A549 (cell line): ENCODE results near the gene SLC5A3. TPM values are rescaled to one million over a fixed set of nuclear protein-coding genes. Genes with fewer than 3 reads are reported as not detected.

ENCODE experiments used
- ATAC-seq, 2 experiments: fragments of 200-7000 bp in 1 of 2; fragments of >200 bp in 1 of 2; cut with Nextera tagmentation in 1 of 2; cut with Tn5 transposase in 1 of 2; 3 replicates each; pipeline versions ENCODE4 v1.8.0 to v1.9.1; 2018 to 2020; ENCODE audit warnings: mild to moderate bottlenecking in 1 of 2, moderate library complexity in 1 of 2
- CTCF ChIA-PET: fragments of 300-600 bp; sonication (Branson Sonifier 250); formaldehyde crosslinking; extraction: SDS; loops from one replicate; lab custom pipeline; 2021; ENCODE audit warnings: antibody characterized with exemption, inconsistent platforms; lab: Yijun Ruan, JAX
- POLR2A ChIA-PET: fragments of 350-600 bp; formaldehyde crosslinking; extraction: SDS; loops from one replicate; lab custom pipeline; 2021; ENCODE audit warnings: antibody characterized with exemption, inconsistent platforms; lab: Yijun Ruan, JAX
- DNase-seq, 2 experiments: peaks; one replicate each; pipeline versions ENCODE4 v3.0.0 to v3.0.0-alpha.2; 2011 to 2016; ENCODE audit warnings: low read depth in 1 of 2, low spot score in 1 of 2
- FAIRE-seq: peaks from 2 replicates; lab custom pipeline; 2011; peaks lifted over from hg19 to GRCh38; lab: Jason Lieb, UNC
- H3K27ac ChIP-seq, 2 experiments: fragments of >200 bp; sonication (Bioruptor Twin); formaldehyde crosslinking; 3 replicates each; pipeline ENCODE4 v1.5.1; 2016 to 2017
- H3K4me1 ChIP-seq: fragments of >200 bp; sonication (Bioruptor Twin); formaldehyde crosslinking; 3 replicates; pipeline ENCODE4 v1.6.1; 2016
- H3K4me2 ChIP-seq: fragments of >200 bp; sonication (Bioruptor Twin); formaldehyde crosslinking; 3 replicates; pipeline ENCODE4 v1.6.1; 2016
- H3K4me3 ChIP-seq: fragments of >200 bp; sonication (Bioruptor Twin); formaldehyde crosslinking; 3 replicates; pipeline ENCODE4 v1.5.1; 2016
- H3K9me3 ChIP-seq: fragments of >200 bp; sonication (Bioruptor Twin); formaldehyde crosslinking; 3 replicates; pipeline ENCODE4 v1.6.1; 2016
- BCL3 ChIP-seq: fragments of >200 bp; sonication (Bioruptor Twin); formaldehyde crosslinking; IDR thresholded peaks from 3 replicates; pipeline ENCODE4 v1.6.1; 2016
- BHLHE40 ChIP-seq: IDR thresholded peaks from 2 replicates; pipeline ENCODE4 v1.6.1; 2012; ENCODE audit warnings: low read depth, low read length, inconsistent platforms
- CBX2 ChIP-seq: fragments of 200-600 bp; sonication (generic); IDR thresholded peaks from 2 replicates; pipeline ENCODE4 v1.6.1; 2016; ENCODE audit warnings: low read depth, mild to moderate bottlenecking, borderline replicate concordance
- EHF ChIP-seq: fragments of 250-450 bp; sonication (Bioruptor Pico); IDR thresholded peaks from 2 replicates; pipeline ENCODE4 v1.5.0; 2020; ENCODE audit warnings: mild to moderate bottlenecking
- ELK1 ChIP-seq: fragments of 150-350 bp; IDR thresholded peaks from 2 replicates; pipeline ENCODE4 v1.6.1; 2014; ENCODE audit warnings: low read depth, mild to moderate bottlenecking, low read length
- FOXS1 ChIP-seq: fragments of 250-450 bp; sonication (Bioruptor Pico); IDR thresholded peaks from 2 replicates; pipeline ENCODE4 v1.5.0; 2020; ENCODE audit warnings: mild to moderate bottlenecking, moderate library complexity
- HES2 ChIP-seq: fragments of >200 bp; sonication (Bioruptor Twin); formaldehyde crosslinking; IDR thresholded peaks from 2 replicates; pipeline ENCODE4 v1.6.1; 2016
- HOXA7 ChIP-seq: fragments of 250-450 bp; sonication (Bioruptor Pico); IDR thresholded peaks from 2 replicates; pipeline ENCODE4 v1.5.0; 2020; ENCODE audit warnings: mild to moderate bottlenecking, moderate library complexity
- HOXB13 ChIP-seq: fragments of 250-450 bp; sonication (Bioruptor Pico); IDR thresholded peaks from 2 replicates; pipeline ENCODE4 v1.5.0; 2020; ENCODE audit warnings: low read depth, mild to moderate bottlenecking, moderate library complexity
- HOXB5 ChIP-seq: fragments of 250-450 bp; sonication (Bioruptor Pico); IDR thresholded peaks from 2 replicates; pipeline ENCODE4 v1.5.0; 2020; ENCODE audit warnings: mild to moderate bottlenecking, moderate library complexity
- JUN ChIP-seq, 2 experiments: fragments of >200 bp; sonication (Bioruptor Twin); formaldehyde crosslinking; IDR thresholded peaks; 2 replicates in 1 of 2; 3 replicates in 1 of 2; pipeline ENCODE4 v1.6.1; 2016 to 2017
- MAFK ChIP-seq: fragments of 450-650 bp; IDR thresholded peaks from 2 replicates; pipeline ENCODE4 v1.6.1; 2014; ENCODE audit not compliant: partially characterized antibody
- MAX ChIP-seq: IDR thresholded peaks from 2 replicates; pipeline ENCODE4 v1.6.1; 2012
- MYC ChIP-seq: IDR thresholded peaks from 2 replicates; pipeline ENCODE4 v1.6.1; 2012; ENCODE audit warnings: mild to moderate bottlenecking, inconsistent platforms, low read length, improper control_type of control experiment, borderline replicate concordance
- NR3C1 ChIP-seq: fragments of >200 bp; sonication (Bioruptor Twin); formaldehyde crosslinking; IDR thresholded peaks from 3 replicates; pipeline ENCODE4 v1.6.1; 2017
- PBX3 ChIP-seq: IDR thresholded peaks from 2 replicates; pipeline ENCODE4 v1.6.1; 2012
- PHF8 ChIP-seq: fragments of 200-600 bp; sonication (generic); IDR thresholded peaks from 2 replicates; pipeline ENCODE4 v1.6.1; 2016; ENCODE audit warnings: low read depth, mild to moderate bottlenecking, antibody characterized with exemption, moderate library complexity, borderline replicate concordance
- RFX5 ChIP-seq: fragments of 450-650 bp; IDR thresholded peaks from 2 replicates; pipeline ENCODE4 v1.7.1; 2014; ENCODE audit warnings: antibody characterized with exemption, mild to moderate bottlenecking, moderate library complexity
- RNF2 ChIP-seq: fragments of 200-600 bp; sonication (generic); IDR thresholded peaks from 2 replicates; pipeline ENCODE4 v1.6.1; 2016; ENCODE audit warnings: low read depth, mild to moderate bottlenecking, antibody characterized with exemption, moderate library complexity, borderline replicate concordance
- SMC3 ChIP-seq: fragments of >200 bp; sonication (Bioruptor Twin); formaldehyde crosslinking; IDR thresholded peaks from 3 replicates; pipeline ENCODE4 v1.6.1; 2018; ENCODE audit warnings: inconsistent platforms
- SREBF2 ChIP-seq: fragments of 450-650 bp; IDR thresholded peaks from 2 replicates; pipeline ENCODE4 v1.6.1; 2014; ENCODE audit warnings: mild to moderate bottlenecking, moderate library complexity
- TFCP2L1 ChIP-seq: fragments of 250-450 bp; sonication (Bioruptor Pico); IDR thresholded peaks from 2 replicates; pipeline ENCODE4 v1.5.0; 2021; ENCODE audit warnings: mild to moderate bottlenecking
- TP53 ChIP-seq: fragments of 250-450 bp; sonication (Bioruptor Pico); IDR thresholded peaks from 2 replicates; pipeline ENCODE4 v1.5.0; 2021; ENCODE audit warnings: mild to moderate bottlenecking, moderate library complexity
- USF2 ChIP-seq: fragments of 450-650 bp; IDR thresholded peaks from 2 replicates; pipeline ENCODE4 v1.6.1; 2014; ENCODE audit warnings: antibody characterized with exemption
- ZSCAN20 ChIP-seq: fragments of 250-450 bp; sonication (Bioruptor Pico); IDR thresholded peaks from 2 replicates; pipeline ENCODE4 v1.8.0; 2022; ENCODE audit warnings: mild to moderate bottlenecking, moderate library complexity
- WGBS: methylation state at CpG from one replicate; pipeline ENCODE4 v1.1.6; 2017; ENCODE audit errors: missing lambda C conversion rate; 5-methylcytosine and 5-hydroxymethylcytosine counted together
- polyA plus RNA-seq, 4 experiments: library from polyadenylated mRNA; depleted of rRNA in 3 of 4; stranded (reverse); fragments of >200 nt; fragmentation: RNase III in 1 of 4; extraction: RNeasy Plus Mini Kit Qiagen cat#74134 plus additional on column Dnase treatment in 1 of 4; gene quantifications; 2 replicates in 3 of 4; 3 replicates in 1 of 4; pipeline ENCODE4 v1.2.3, GENCODE V29; 2011 to 2017

Gene SLC5A3
- polyA plus RNA-seq, 2 of the 4 experiments (the other 2 are of a cell fraction) = 7.2 to 7.7 TPM

GRCh38 chr21:34113842-34114241 is 40.5 kb downstream of the SLC5A3 start:
- ChIA-PET POLR2A (no interaction called here), CTCF (interaction anchor here (1.0 kb wide), 1 partner anchor 20 kb away, joined by 3 read pairs; no protein-coding TSS in a partner anchor)
- TF ChIP-seq HOXB13 = no peak
- no peak for TF ChIP-seq MYC
- no peak for TF ChIP-seq RFX5
- TF ChIP-seq NR3C1 = no peak
- no peak for TF ChIP-seq CBX2
- TF ChIP-seq SMC3 = no peak
- no peak for TF ChIP-seq ZSCAN20 (CRISPR knock-in tag)
- TF ChIP-seq BCL3 = no peak
- no peak for TF ChIP-seq USF2
- TF ChIP-seq RNF2 = no peak
- no peak for TF ChIP-seq MAX
- no peak for TF ChIP-seq HOXB5 (CRISPR knock-in tag)
- no peak for TF ChIP-seq SREBF2
- no peak overlapping the region for H3K4me2 ChIP-seq
- FAIRE-seq (no peak), ATAC-seq (no peak), DNase-seq (no peak)
- H3K27ac ChIP-seq = no peak overlapping the region
- peaks cover 4% of the 10 kb centered on the region; the same call in 1 of the 3 replicates for H3K4me1 ChIP-seq
- WGBS = 27% methylated on average over 2 of the region's 2 CpGs
- no peaks in the 10 kb centered on the region for H3K9me3 ChIP-seq
- H3K4me3 ChIP-seq = no peak overlapping the region

- no peak overlapping the region for H3K4me2 ChIP-seq
- ATAC-seq (no peak), DNase-seq (no peak), FAIRE-seq (no peak)
- no peaks in the 10 kb centered on the region for H3K9me3 ChIP-seq
- 90% methylated on average over 1 of the region's 1 CpG for WGBS
- no peak overlapping the region for H3K27ac ChIP-seq
- H3K4me1 ChIP-seq = peaks cover 4% of the 10 kb centered on the region; the same call in 1 of the 3 replicates
- ChIA-PET CTCF (no interaction called here), POLR2A (no interaction called here)
- no peak for TF ChIP-seq EHF
- no peak for TF ChIP-seq MAFK
- TF ChIP-seq PHF8 = no peak
- no peak for TF ChIP-seq BHLHE40
- no peak for TF ChIP-seq HOXA7
- TF ChIP-seq MYC = no peak
- TF ChIP-seq HES2 = no peak
- no peak for TF ChIP-seq TFCP2L1 (CRISPR knock-in tag)
- TF ChIP-seq USF2 = no peak
- TF ChIP-seq FOXS1 (CRISPR knock-in tag) = no peak
- no peak for TF ChIP-seq PBX3
- TF ChIP-seq JUN (IDR thresholded peaks at IDR 0.05) = no peak
- no peak for TF ChIP-seq TP53 (CRISPR knock-in tag)
- no peak for TF ChIP-seq SREBF2
- TF ChIP-seq ELK1 = no peak
- TF ChIP-seq HOXB13 = no peak
- H3K4me3 ChIP-seq = no peak overlapping the region
Observed at GRCh38 chr21:34115160-34115559, 41.8 kb downstream of the SLC5A3 start.
